Neural progenitor cell (in vitro differentiated cells): Measurements from ENCODE around the gene CASK. TPM values are rescaled to one million over a fixed set of nuclear protein-coding genes. Genes with fewer than 3 reads are reported as not detected.

Source experiments
- DNase-seq: peaks from one replicate; pipeline ENCODE4 v3.0.0-alpha.2; 2016; ENCODE audit warnings: low spot score
- H2AFZ ChIP-seq: fragments of 200-600 bp; sonication (generic); replicated peaks from 2 replicates; pipeline ENCODE4 v1.6.1; 2016; ENCODE audit warnings: antibody characterized with exemption
- H3F3A ChIP-seq: fragments of 200-600 bp; sonication (generic); 2 replicates; pipeline ENCODE4 v1.6.1; 2016; ENCODE audit warnings: antibody characterized with exemption, low read depth
- H3K27ac ChIP-seq: fragments of 200-600 bp; sonication (generic); 2 replicates; pipeline ENCODE4 v1.5.1; 2016; ENCODE audit warnings: mild to moderate bottlenecking
- H3K27me3 ChIP-seq: fragments of 200-600 bp; sonication (generic); 2 replicates; pipeline ENCODE4 v1.6.1; 2016; ENCODE audit warnings: mild to moderate bottlenecking, moderate library complexity
- H3K36me3 ChIP-seq: fragments of 200-600 bp; sonication (generic); 2 replicates; pipeline ENCODE4 v1.5.1; 2016
- H3K4me1 ChIP-seq: fragments of 200-600 bp; sonication (generic); 2 replicates; pipeline ENCODE4 v1.6.1; 2016; ENCODE audit warnings: mixed run types
- H3K4me2 ChIP-seq: fragments of 200-600 bp; sonication (generic); 2 replicates; pipeline ENCODE4 v1.6.1; 2016
- H3K4me3 ChIP-seq: fragments of 200-600 bp; sonication (generic); 2 replicates; pipeline ENCODE4 v1.5.1; 2016
- H3K79me2 ChIP-seq: fragments of 200-600 bp; sonication (generic); 2 replicates; pipeline ENCODE4 v1.6.1; 2016; ENCODE audit warnings: low read depth
- H3K9ac ChIP-seq: fragments of 200-600 bp; sonication (generic); 2 replicates; pipeline ENCODE4 v1.6.1; 2016
- H3K9me3 ChIP-seq: fragments of 200-600 bp; sonication (generic); 2 replicates; pipeline ENCODE4 v1.5.1; 2016; ENCODE audit warnings: low read depth
- H4K20me1 ChIP-seq: fragments of 200-600 bp; sonication (generic); 2 replicates; pipeline ENCODE4 v1.6.1; 2016; ENCODE audit warnings: low read depth
- H3K27ac Mint-ChIP-seq: 3 replicates; pipeline ENCODE4 v1.8.0; 2021; ENCODE audit warnings: mixed read lengths
- H3K27me3 Mint-ChIP-seq: 2 replicates; pipeline ENCODE4 v1.8.0; 2022; ENCODE audit warnings: low read depth, mild to moderate bottlenecking, inconsistent platforms, moderate library complexity, mixed read lengths; ENCODE audit not compliant: insufficient read depth
- H3K36me3 Mint-ChIP-seq: 3 replicates; pipeline ENCODE4 v1.8.0; 2021; ENCODE audit warnings: mixed read lengths
- H3K4me1 Mint-ChIP-seq: 3 replicates; pipeline ENCODE4 v1.8.0; 2021; ENCODE audit warnings: mixed read lengths
- H3K4me3 Mint-ChIP-seq: 3 replicates; pipeline ENCODE4 v1.8.0; 2021; ENCODE audit warnings: mild to moderate bottlenecking, moderate library complexity, mixed read lengths
- H3K9me3 Mint-ChIP-seq: 3 replicates; pipeline ENCODE4 v1.8.0; 2020; ENCODE audit warnings: mixed read lengths
- EZH2 ChIP-seq: fragments of 200-600 bp; sonication (generic); IDR thresholded peaks from 2 replicates; pipeline ENCODE4 v1.6.1; 2017; ENCODE audit warnings: antibody characterized with exemption, mild to moderate bottlenecking, moderate library complexity
- EZH2phosphoT487 ChIP-seq: fragments of 200-600 bp; sonication (generic); IDR thresholded peaks from 2 replicates; pipeline ENCODE4 v1.6.1; 2017; ENCODE audit warnings: antibody characterized with exemption
- total RNA-seq: library from RNA; depleted of rRNA; stranded (reverse); fragments of >200 nt; gene quantifications from 2 replicates; pipeline ENCODE4 v1.2.3, GENCODE V29; 2015; ENCODE audit warnings: low replicate concordance
- TF ChIP-seq, protein P1 (sequence below): fragments of 200-600 bp; sonication (generic); IDR thresholded peaks from 2 replicates; pipeline ENCODE4 v1.5.1; 2017; ENCODE audit warnings: antibody characterized with exemption, mild to moderate bottlenecking

Gene CASK
- total RNA-seq, 1 donor from 2014 or later = 85.4 TPM

DNA sequence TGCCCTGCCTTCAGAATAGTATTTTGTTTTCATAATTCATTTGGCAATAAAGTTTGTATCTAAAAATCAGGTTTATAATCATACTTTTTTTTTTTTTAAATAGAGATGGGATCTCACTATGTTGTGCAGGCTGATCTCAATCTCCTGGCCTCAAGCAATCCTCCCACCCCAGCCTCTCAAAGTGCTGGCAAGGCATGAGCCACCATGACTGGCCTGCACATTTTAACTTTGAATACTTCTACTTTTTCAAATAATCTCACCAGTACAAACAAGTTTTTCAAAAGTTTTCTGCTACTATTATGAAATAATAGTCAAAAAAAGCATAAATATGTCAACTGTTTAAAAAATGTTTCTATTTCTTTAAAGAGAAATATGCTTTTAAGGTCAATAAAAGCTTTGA, 304.1 kb downstream of the CASK start:
- no peaks in the 10 kb centered on the region for H3K27me3 ChIP-seq
- H3K36me3 Mint-ChIP-seq = no peaks in the 10 kb centered on the region
- H3K27me3 Mint-ChIP-seq = no peaks in the 10 kb centered on the region
- H3K4me1 ChIP-seq = peaks cover 9% of the 10 kb centered on the region
- H3K9ac ChIP-seq = no peak overlapping the region
- no peak for DNase-seq
- TF ChIP-seq EZH2 (no peak), EZH2phosphoT487 (no peak)
- TF ChIP-seq, protein P1, sequence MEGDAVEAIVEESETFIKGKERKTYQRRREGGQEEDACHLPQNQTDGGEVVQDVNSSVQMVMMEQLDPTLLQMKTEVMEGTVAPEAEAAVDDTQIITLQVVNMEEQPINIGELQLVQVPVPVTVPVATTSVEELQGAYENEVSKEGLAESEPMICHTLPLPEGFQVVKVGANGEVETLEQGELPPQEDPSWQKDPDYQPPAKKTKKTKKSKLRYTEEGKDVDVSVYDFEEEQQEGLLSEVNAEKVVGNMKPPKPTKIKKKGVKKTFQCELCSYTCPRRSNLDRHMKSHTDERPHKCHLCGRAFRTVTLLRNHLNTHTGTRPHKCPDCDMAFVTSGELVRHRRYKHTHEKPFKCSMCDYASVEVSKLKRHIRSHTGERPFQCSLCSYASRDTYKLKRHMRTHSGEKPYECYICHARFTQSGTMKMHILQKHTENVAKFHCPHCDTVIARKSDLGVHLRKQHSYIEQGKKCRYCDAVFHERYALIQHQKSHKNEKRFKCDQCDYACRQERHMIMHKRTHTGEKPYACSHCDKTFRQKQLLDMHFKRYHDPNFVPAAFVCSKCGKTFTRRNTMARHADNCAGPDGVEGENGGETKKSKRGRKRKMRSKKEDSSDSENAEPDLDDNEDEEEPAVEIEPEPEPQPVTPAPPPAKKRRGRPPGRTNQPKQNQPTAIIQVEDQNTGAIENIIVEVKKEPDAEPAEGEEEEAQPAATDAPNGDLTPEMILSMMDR = no peak
- no peak overlapping the region for H2AFZ ChIP-seq
- H3K4me2 ChIP-seq = no peak overlapping the region
- no peaks in the 10 kb centered on the region for H3K79me2 ChIP-seq
- no peaks in the 10 kb centered on the region for H3K9me3 ChIP-seq
- H3K27ac ChIP-seq = no peak overlapping the region
- H3K9me3 Mint-ChIP-seq = peaks cover 3% of the 10 kb centered on the region
- H3F3A ChIP-seq = no peaks in the 10 kb centered on the region
- H3K4me1 Mint-ChIP-seq = peaks cover 12% of the 10 kb centered on the region
- H3K27ac Mint-ChIP-seq = no peak overlapping the region
- H3K36me3 ChIP-seq = no peaks in the 10 kb centered on the region
- H3K4me3 ChIP-seq = no peak overlapping the region
- no peaks in the 10 kb centered on the region for H4K20me1 ChIP-seq
- H3K4me3 Mint-ChIP-seq = no peak overlapping the region

DNA sequence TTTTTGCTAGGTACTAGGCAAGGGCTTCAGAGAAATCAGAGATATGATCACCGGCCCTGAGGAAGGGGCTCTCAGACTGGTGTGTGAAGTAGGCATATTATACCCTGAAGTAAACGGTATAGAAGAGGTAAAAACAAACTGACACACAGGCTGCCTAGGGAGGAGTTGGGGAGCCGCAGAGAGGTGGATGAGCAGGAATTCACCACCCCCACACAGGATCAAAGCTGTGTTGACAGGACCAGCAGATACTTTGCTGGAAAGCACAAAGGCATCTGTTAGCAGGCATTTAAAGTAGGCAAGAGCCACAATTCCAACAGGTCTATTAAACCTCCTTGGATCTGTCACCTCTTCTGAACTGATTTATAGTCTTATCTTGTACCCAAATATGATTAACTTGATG, 306.4 kb downstream of the CASK start:
- Histone ChIP-seq H3K9ac (no peak overlapping the region), H3K9me3 (no peaks in the 10 kb centered on the region), H3F3A (peaks cover 4% of the 10 kb centered on the region), H3K27me3 (no peaks in the 10 kb centered on the region), H3K4me2 (no peak overlapping the region), H3K4me1 (peaks cover 15% of the 10 kb centered on the region), H3K79me2 (no peaks in the 10 kb centered on the region), H3K27ac (no peak overlapping the region), H2AFZ (no peak overlapping the region), H3K36me3 (no peaks in the 10 kb centered on the region), H3K4me3 (no peak overlapping the region), H4K20me1 (no peaks in the 10 kb centered on the region)
- peaks cover 11% of the 10 kb centered on the region for H3K4me1 Mint-ChIP-seq
- H3K27me3 Mint-ChIP-seq = no peaks in the 10 kb centered on the region
- H3K9me3 Mint-ChIP-seq = peaks cover 3% of the 10 kb centered on the region
- DNase-seq = peak; percentile 6
- no peaks in the 10 kb centered on the region for H3K36me3 Mint-ChIP-seq
- TF ChIP-seq EZH2 (no peak), EZH2phosphoT487 (no peak)
- TF ChIP-seq, protein P1 = no peak
- H3K4me3 Mint-ChIP-seq = no peak overlapping the region
- peak overlapping the region; percentile 5 for H3K27ac Mint-ChIP-seq

DNA sequence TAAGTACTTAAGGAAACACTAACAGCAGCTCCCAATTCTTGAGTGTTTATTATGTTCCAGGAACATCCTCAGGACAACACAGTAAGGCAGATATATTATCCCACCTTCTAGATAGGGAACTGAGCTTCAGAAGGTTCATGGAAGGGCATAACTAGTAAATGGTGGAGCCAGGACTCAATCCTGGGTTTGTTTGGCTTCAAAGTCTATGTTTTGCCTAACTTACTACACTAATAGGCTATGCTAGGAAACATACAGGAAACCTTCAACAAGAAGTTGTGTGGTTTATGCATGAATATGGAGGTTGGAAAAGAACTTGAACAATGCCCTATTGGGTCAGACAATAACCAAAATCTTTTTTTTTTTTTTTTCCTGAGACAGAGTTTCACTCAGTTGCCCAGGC, 307.1 kb downstream of the CASK start:
- H3K4me1 Mint-ChIP-seq = peaks cover 7% of the 10 kb centered on the region
- no peak for DNase-seq
- H3K4me1 ChIP-seq = peaks cover 15% of the 10 kb centered on the region
- H3K27me3 ChIP-seq = no peaks in the 10 kb centered on the region
- no peaks in the 10 kb centered on the region for H3K9me3 ChIP-seq
- peaks cover 4% of the 10 kb centered on the region for H3F3A ChIP-seq
- no peak overlapping the region for H2AFZ ChIP-seq
- H3K27ac ChIP-seq = no peak overlapping the region
- peaks cover 3% of the 10 kb centered on the region for H3K9me3 Mint-ChIP-seq
- no peaks in the 10 kb centered on the region for H3K79me2 ChIP-seq
- no peak overlapping the region for H3K4me3 Mint-ChIP-seq
- TF ChIP-seq EZH2phosphoT487 (no peak), EZH2 (no peak)
- TF ChIP-seq, protein P1 = no peak
- no peaks in the 10 kb centered on the region for H4K20me1 ChIP-seq
- H3K36me3 Mint-ChIP-seq = no peaks in the 10 kb centered on the region
- H3K9ac ChIP-seq = no peak overlapping the region
- H3K27me3 Mint-ChIP-seq = no peaks in the 10 kb centered on the region
- H3K36me3 ChIP-seq = no peaks in the 10 kb centered on the region
- no peak overlapping the region for H3K27ac Mint-ChIP-seq
- no peak overlapping the region for H3K4me2 ChIP-seq
- H3K4me3 ChIP-seq = no peak overlapping the region
